Neural progenitor cell (in vitro differentiated cells): ENCODE results near the gene C14orf132. TPM values are rescaled to one million over a fixed set of nuclear protein-coding genes. Genes with fewer than 3 reads are reported as not detected.

Source experiments
- DNase-seq: peaks from one replicate; pipeline ENCODE4 v3.0.0-alpha.2; 2016; ENCODE audit warnings: low spot score
- H2AFZ ChIP-seq: fragments of 200-600 bp; sonication (generic); replicated peaks from 2 replicates; pipeline ENCODE4 v1.6.1; 2016; ENCODE audit warnings: antibody characterized with exemption
- H3F3A ChIP-seq: fragments of 200-600 bp; sonication (generic); 2 replicates; pipeline ENCODE4 v1.6.1; 2016; ENCODE audit warnings: antibody characterized with exemption, low read depth
- H3K27ac ChIP-seq: fragments of 200-600 bp; sonication (generic); 2 replicates; pipeline ENCODE4 v1.5.1; 2016; ENCODE audit warnings: mild to moderate bottlenecking
- H3K27me3 ChIP-seq: fragments of 200-600 bp; sonication (generic); 2 replicates; pipeline ENCODE4 v1.6.1; 2016; ENCODE audit warnings: mild to moderate bottlenecking, moderate library complexity
- H3K36me3 ChIP-seq: fragments of 200-600 bp; sonication (generic); 2 replicates; pipeline ENCODE4 v1.5.1; 2016
- H3K4me1 ChIP-seq: fragments of 200-600 bp; sonication (generic); 2 replicates; pipeline ENCODE4 v1.6.1; 2016; ENCODE audit warnings: mixed run types
- H3K4me2 ChIP-seq: fragments of 200-600 bp; sonication (generic); 2 replicates; pipeline ENCODE4 v1.6.1; 2016
- H3K4me3 ChIP-seq: fragments of 200-600 bp; sonication (generic); 2 replicates; pipeline ENCODE4 v1.5.1; 2016
- H3K79me2 ChIP-seq: fragments of 200-600 bp; sonication (generic); 2 replicates; pipeline ENCODE4 v1.6.1; 2016; ENCODE audit warnings: low read depth
- H3K9ac ChIP-seq: fragments of 200-600 bp; sonication (generic); 2 replicates; pipeline ENCODE4 v1.6.1; 2016
- H3K9me3 ChIP-seq: fragments of 200-600 bp; sonication (generic); 2 replicates; pipeline ENCODE4 v1.5.1; 2016; ENCODE audit warnings: low read depth
- H4K20me1 ChIP-seq: fragments of 200-600 bp; sonication (generic); 2 replicates; pipeline ENCODE4 v1.6.1; 2016; ENCODE audit warnings: low read depth
- H3K27ac Mint-ChIP-seq: 3 replicates; pipeline ENCODE4 v1.8.0; 2021; ENCODE audit warnings: mixed read lengths
- H3K27me3 Mint-ChIP-seq: 2 replicates; pipeline ENCODE4 v1.8.0; 2022; ENCODE audit warnings: low read depth, mild to moderate bottlenecking, inconsistent platforms, moderate library complexity, mixed read lengths; ENCODE audit not compliant: insufficient read depth
- H3K36me3 Mint-ChIP-seq: 3 replicates; pipeline ENCODE4 v1.8.0; 2021; ENCODE audit warnings: mixed read lengths
- H3K4me1 Mint-ChIP-seq: 3 replicates; pipeline ENCODE4 v1.8.0; 2021; ENCODE audit warnings: mixed read lengths
- H3K4me3 Mint-ChIP-seq: 3 replicates; pipeline ENCODE4 v1.8.0; 2021; ENCODE audit warnings: mild to moderate bottlenecking, moderate library complexity, mixed read lengths
- H3K9me3 Mint-ChIP-seq: 3 replicates; pipeline ENCODE4 v1.8.0; 2020; ENCODE audit warnings: mixed read lengths
- CTCF ChIP-seq: fragments of 200-600 bp; sonication (generic); IDR thresholded peaks from 2 replicates; pipeline ENCODE4 v1.5.1; 2017; ENCODE audit warnings: antibody characterized with exemption, mild to moderate bottlenecking
- EZH2 ChIP-seq: fragments of 200-600 bp; sonication (generic); IDR thresholded peaks from 2 replicates; pipeline ENCODE4 v1.6.1; 2017; ENCODE audit warnings: antibody characterized with exemption, mild to moderate bottlenecking, moderate library complexity
- EZH2phosphoT487 ChIP-seq: fragments of 200-600 bp; sonication (generic); IDR thresholded peaks from 2 replicates; pipeline ENCODE4 v1.6.1; 2017; ENCODE audit warnings: antibody characterized with exemption
- total RNA-seq: library from RNA; depleted of rRNA; stranded (reverse); fragments of >200 nt; gene quantifications from 2 replicates; pipeline ENCODE4 v1.2.3, GENCODE V29; 2015; ENCODE audit warnings: low replicate concordance

The C14orf132 gene
- total RNA-seq, 1 donor from 2014 or later, result 8.1 TPM

- H3K4me1 Mint-ChIP-seq, result peaks cover 20% of the 10 kb centered on the region
- Histone ChIP-seq H3F3A (no peaks in the 10 kb centered on the region), H3K4me3 (no peak overlapping the region), H3K9ac (no peak overlapping the region), H3K4me2 (no peak overlapping the region), H2AFZ (no peak overlapping the region), H3K4me1 (no peaks in the 10 kb centered on the region), H4K20me1 (no peaks in the 10 kb centered on the region), H3K27me3 (no peaks in the 10 kb centered on the region), H3K9me3 (no peaks in the 10 kb centered on the region), H3K79me2 (no peaks in the 10 kb centered on the region), H3K36me3 (no peaks in the 10 kb centered on the region), H3K27ac (no peak overlapping the region)
- H3K9me3 Mint-ChIP-seq, result no peaks in the 10 kb centered on the region
- no peak overlapping the region for H3K27ac Mint-ChIP-seq
- no peak for DNase-seq
- no peak overlapping the region for H3K4me3 Mint-ChIP-seq
- TF ChIP-seq EZH2, result no peak
- H3K27me3 Mint-ChIP-seq, result peaks cover 3% of the 10 kb centered on the region
- peaks cover 19% of the 10 kb centered on the region for H3K36me3 Mint-ChIP-seq
Measured at GRCh38 chr14:96084796-96085195, 45.6 kb downstream of the C14orf132 start.

- Histone ChIP-seq H4K20me1 (no peaks in the 10 kb centered on the region), H3K4me2 (no peak overlapping the region), H3K27ac (no peak overlapping the region), H2AFZ (no peak overlapping the region), H3K79me2 (no peaks in the 10 kb centered on the region), H3K9me3 (no peaks in the 10 kb centered on the region), H3K4me3 (no peak overlapping the region), H3F3A (no peaks in the 10 kb centered on the region), H3K27me3 (no peaks in the 10 kb centered on the region), H3K9ac (no peak overlapping the region), H3K4me1 (no peaks in the 10 kb centered on the region), H3K36me3 (no peaks in the 10 kb centered on the region)
- peaks cover 3% of the 10 kb centered on the region for H3K27me3 Mint-ChIP-seq
- peaks cover 20% of the 10 kb centered on the region for H3K4me1 Mint-ChIP-seq
- no peaks in the 10 kb centered on the region for H3K9me3 Mint-ChIP-seq
- TF ChIP-seq EZH2 (no peak), CTCF (no peak), EZH2phosphoT487 (no peak)
- no peak for DNase-seq
- H3K36me3 Mint-ChIP-seq, result peaks cover 19% of the 10 kb centered on the region
- no peak overlapping the region for H3K27ac Mint-ChIP-seq
- H3K4me3 Mint-ChIP-seq, result no peak overlapping the region
Measured at GRCh38 chr14:96085369-96085768, 46.2 kb downstream of the C14orf132 start.

- no peaks in the 10 kb centered on the region for H3K9me3 ChIP-seq
- DNase-seq, result no peak
- Mint-ChIP-seq H3K9me3 (no peaks in the 10 kb centered on the region), H3K4me1 (peaks cover 20% of the 10 kb centered on the region), H3K27ac (no peak overlapping the region), H3K4me3 (no peak overlapping the region), H3K36me3 (peaks cover 15% of the 10 kb centered on the region), H3K27me3 (peaks cover 3% of the 10 kb centered on the region)
- H3K4me3 ChIP-seq, result no peak overlapping the region
- no peaks in the 10 kb centered on the region for H4K20me1 ChIP-seq
- no peaks in the 10 kb centered on the region for H3K36me3 ChIP-seq
- no peaks in the 10 kb centered on the region for H3K79me2 ChIP-seq
- H3K9ac ChIP-seq, result no peak overlapping the region
- no peaks in the 10 kb centered on the region for H3K4me1 ChIP-seq
- H3F3A ChIP-seq, result no peaks in the 10 kb centered on the region
- no peak overlapping the region for H3K27ac ChIP-seq
- no peak overlapping the region for H2AFZ ChIP-seq
- H3K4me2 ChIP-seq, result no peak overlapping the region
- TF ChIP-seq EZH2phosphoT487 (no peak), EZH2 (no peak), CTCF (no peak)
- no peaks in the 10 kb centered on the region for H3K27me3 ChIP-seq
Measured at GRCh38 chr14:96086032-96086431, 46.9 kb downstream of the C14orf132 start.

GRCh38 chr14:96086574-96087077 is 47.5 kb downstream of the C14orf132 start:
- Histone ChIP-seq H3K36me3 (no peaks in the 10 kb centered on the region), H3K9ac (no peak overlapping the region), H3K27me3 (no peaks in the 10 kb centered on the region), H3K79me2 (no peaks in the 10 kb centered on the region), H3K9me3 (no peaks in the 10 kb centered on the region), H4K20me1 (no peaks in the 10 kb centered on the region), H2AFZ (no peak overlapping the region), H3F3A (no peaks in the 10 kb centered on the region), H3K4me3 (no peak overlapping the region), H3K4me2 (no peak overlapping the region), H3K27ac (no peak overlapping the region), H3K4me1 (no peaks in the 10 kb centered on the region)
- Mint-ChIP-seq H3K27ac (no peak overlapping the region), H3K36me3 (peaks cover 17% of the 10 kb centered on the region), H3K27me3 (peaks cover 4% of the 10 kb centered on the region), H3K4me3 (no peak overlapping the region), H3K4me1 (peaks cover 20% of the 10 kb centered on the region), H3K9me3 (no peaks in the 10 kb centered on the region)
- DNase-seq, result no peak
- TF ChIP-seq EZH2, result no peak
- TF ChIP-seq EZH2phosphoT487, result no peak
- no peak for TF ChIP-seq CTCF
